ENCODE measurements around the gene SKIL.

DNA sequence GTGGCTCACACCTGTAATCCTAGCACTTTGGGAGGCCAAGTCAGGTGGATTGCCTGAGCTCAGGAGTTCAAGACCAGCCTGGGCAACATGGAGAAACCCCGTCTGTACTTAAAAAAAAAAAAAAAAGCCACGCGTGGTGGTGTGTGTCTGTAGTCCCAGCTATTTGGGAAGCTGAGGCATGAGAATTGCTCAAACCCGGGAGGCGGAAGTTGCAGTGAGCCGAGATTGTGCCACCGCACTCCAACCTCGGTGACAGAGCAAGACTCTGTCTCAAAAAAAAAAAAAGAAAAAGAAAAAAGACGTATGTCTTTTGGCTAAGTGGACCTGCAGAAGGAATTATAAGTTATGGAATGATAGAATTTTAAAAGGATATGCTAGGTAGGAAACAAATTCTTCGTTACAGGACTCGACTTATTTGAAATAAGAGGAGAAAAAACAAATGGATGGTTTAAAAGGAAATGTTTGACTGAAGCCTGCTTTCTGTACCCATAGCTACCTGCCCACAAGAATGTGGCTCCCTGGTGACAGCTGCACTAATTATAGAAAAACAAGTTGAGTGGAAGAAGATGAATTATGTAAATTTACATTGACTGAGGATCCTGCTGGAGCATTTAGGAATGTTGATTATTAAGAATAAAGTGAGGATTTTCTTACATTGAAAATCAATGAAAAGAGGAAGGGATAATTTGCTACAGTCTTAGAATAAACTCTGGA, 36.0 kb upstream of the SKIL start:
- TF ChIP-seq, protein P1, sequence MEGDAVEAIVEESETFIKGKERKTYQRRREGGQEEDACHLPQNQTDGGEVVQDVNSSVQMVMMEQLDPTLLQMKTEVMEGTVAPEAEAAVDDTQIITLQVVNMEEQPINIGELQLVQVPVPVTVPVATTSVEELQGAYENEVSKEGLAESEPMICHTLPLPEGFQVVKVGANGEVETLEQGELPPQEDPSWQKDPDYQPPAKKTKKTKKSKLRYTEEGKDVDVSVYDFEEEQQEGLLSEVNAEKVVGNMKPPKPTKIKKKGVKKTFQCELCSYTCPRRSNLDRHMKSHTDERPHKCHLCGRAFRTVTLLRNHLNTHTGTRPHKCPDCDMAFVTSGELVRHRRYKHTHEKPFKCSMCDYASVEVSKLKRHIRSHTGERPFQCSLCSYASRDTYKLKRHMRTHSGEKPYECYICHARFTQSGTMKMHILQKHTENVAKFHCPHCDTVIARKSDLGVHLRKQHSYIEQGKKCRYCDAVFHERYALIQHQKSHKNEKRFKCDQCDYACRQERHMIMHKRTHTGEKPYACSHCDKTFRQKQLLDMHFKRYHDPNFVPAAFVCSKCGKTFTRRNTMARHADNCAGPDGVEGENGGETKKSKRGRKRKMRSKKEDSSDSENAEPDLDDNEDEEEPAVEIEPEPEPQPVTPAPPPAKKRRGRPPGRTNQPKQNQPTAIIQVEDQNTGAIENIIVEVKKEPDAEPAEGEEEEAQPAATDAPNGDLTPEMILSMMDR (IDR thresholded peaks at IDR 0.05), result no peak
- TF ChIP-seq POLR2A (IDR thresholded peaks at IDR 0.05), result no peak

Measured in adrenal gland (tissue), 5 donors.